NCI-H774 (cell line): ENCODE measurements around the gene HIPK4.
"Not testable (repeated sequence)": the region's sequence is repeated elsewhere in the genome, so short reads cannot be mapped to it uniquely, and the experiment has no call there.

Experiments used
- DNase-seq: peaks from one replicate; lab custom pipeline; 2025; lab: John Stamatoyannopoulos, UW

Gene HIPK4

GRCh38 chr19:40390084-40390742 is at the start of gene HIPK4:
Gene HIPK4 (minus strand): TSS chr19:40390181. CDS start chr19:40389902, 279 bp downstream.
- no peak for DNase-seq

GRCh38 chr19:40438284-40438683 is 48.3 kb upstream of the HIPK4 start:
- no peak for DNase-seq

- DNase-seq: peak; percentile 74
Observed at GRCh38 chr19:40433391-40434216, 43.6 kb upstream of the HIPK4 start.

GRCh38 chr19:40432760-40433159 is 42.8 kb upstream of the HIPK4 start:
- DNase-seq: not testable (repeated sequence)

GRCh38 chr19:40431698-40432097 is 41.7 kb upstream of the HIPK4 start:
- DNase-seq: no peak

- DNase-seq: not testable (repeated sequence)
Observed at GRCh38 chr19:40430242-40430641, 40.3 kb upstream of the HIPK4 start.

GRCh38 chr19:40428197-40428596 is 38.2 kb upstream of the HIPK4 start:
- not testable (repeated sequence) for DNase-seq

- peak; percentile 98 for DNase-seq
Observed at GRCh38 chr19:40425450-40426287, 35.7 kb upstream of the HIPK4 start, which contains the start of gene SERTAD1. Gene SERTAD1 (minus strand): TSS chr19:40425992. CDS start chr19:40423546, 2,446 bp downstream.

GRCh38 chr19:40424637-40425449 is 34.9 kb upstream of the HIPK4 start:
- DNase-seq: no peak

- DNase-seq: no peak
Observed at GRCh38 chr19:40423938-40424337, 34.0 kb upstream of the HIPK4 start.

GRCh38 chr19:40422748-40423566 is 33.0 kb upstream of the HIPK4 start:
- no peak for DNase-seq

GRCh38 chr19:40421993-40422747 is 32.2 kb upstream of the HIPK4 start:
- DNase-seq: no peak

- peak; percentile 80 for DNase-seq
Observed at GRCh38 chr19:40420766-40421765, 31.1 kb upstream of the HIPK4 start.

GRCh38 chr19:40420451-40420765 is 30.4 kb upstream of the HIPK4 start:
- DNase-seq: no peak

- no peak for DNase-seq
Observed at GRCh38 chr19:40419780-40420179, 29.8 kb upstream of the HIPK4 start.

GRCh38 chr19:40419066-40419612 is 29.2 kb upstream of the HIPK4 start:
- no peak for DNase-seq

GRCh38 chr19:40418040-40418439 is 28.1 kb upstream of the HIPK4 start:
- DNase-seq: no peak

GRCh38 chr19:40417643-40417981 is 27.6 kb upstream of the HIPK4 start:
- DNase-seq: no peak
